ENCODE results near the gene ZNF747.

The ZNF747 gene

DNA sequence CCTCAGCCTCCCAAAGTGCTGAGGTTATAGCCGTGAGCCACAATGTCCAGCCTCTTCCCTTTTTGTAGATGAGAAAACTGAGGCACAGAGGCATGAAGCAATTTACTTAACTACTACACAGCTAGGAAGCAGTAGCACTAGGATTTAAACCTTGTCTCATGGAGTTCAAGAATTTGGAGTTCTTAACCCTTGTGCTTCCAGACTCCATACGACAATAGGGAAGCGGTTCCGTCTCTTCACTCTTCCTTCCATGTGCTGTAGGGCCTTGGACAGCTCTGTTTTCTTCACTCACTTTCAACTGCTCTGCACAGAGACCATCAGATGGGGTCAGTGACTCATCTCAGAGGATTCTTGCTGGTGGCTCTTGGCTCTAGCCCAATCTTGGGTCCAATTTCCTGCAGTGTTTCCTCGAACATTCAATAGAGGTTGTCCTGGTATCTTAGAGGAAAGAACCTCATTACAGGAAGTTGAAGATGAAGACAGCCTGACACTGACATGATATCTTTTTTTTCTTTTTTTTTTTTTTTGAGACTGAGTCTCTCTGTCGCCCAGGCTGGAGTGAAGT, 42.8 kb downstream of the ZNF747 start:
- no peak for TF ChIP-seq L3MBTL2 (conservative IDR thresholded peaks at IDR 0.05)
- no peak for TF ChIP-seq TARDBP (IDR thresholded peaks at IDR 0.05)
- TF ChIP-seq, protein P1, sequence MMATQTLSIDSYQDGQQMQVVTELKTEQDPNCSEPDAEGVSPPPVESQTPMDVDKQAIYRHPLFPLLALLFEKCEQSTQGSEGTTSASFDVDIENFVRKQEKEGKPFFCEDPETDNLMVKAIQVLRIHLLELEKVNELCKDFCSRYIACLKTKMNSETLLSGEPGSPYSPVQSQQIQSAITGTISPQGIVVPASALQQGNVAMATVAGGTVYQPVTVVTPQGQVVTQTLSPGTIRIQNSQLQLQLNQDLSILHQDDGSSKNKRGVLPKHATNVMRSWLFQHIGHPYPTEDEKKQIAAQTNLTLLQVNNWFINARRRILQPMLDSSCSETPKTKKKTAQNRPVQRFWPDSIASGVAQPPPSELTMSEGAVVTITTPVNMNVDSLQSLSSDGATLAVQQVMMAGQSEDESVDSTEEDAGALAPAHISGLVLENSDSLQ (IDR thresholded peaks at IDR 0.05), result no peak
- no peak for TF ChIP-seq LEF1 (IDR thresholded peaks at IDR 0.05; ENCODE audit: borderline replicate concordance)
- no peak for TF ChIP-seq ZNF384 (IDR thresholded peaks at IDR 0.05)
- TF ChIP-seq FOXM1 (IDR thresholded peaks at IDR 0.05; ENCODE audit: borderline replicate concordance), result no peak
- no peak for TF ChIP-seq HDGF (IDR thresholded peaks at IDR 0.05; ENCODE audit: borderline replicate concordance)
- ChIA-PET POLR2A (interaction anchor here (0.6 kb wide), 1 partner anchor 34 kb away, joined by 3 read pairs; no protein-coding TSS in a partner anchor), CTCF (no interaction called here)
- peak; percentile 22 for DNase-seq (ENCODE audit: extremely low spot score)

DNA sequence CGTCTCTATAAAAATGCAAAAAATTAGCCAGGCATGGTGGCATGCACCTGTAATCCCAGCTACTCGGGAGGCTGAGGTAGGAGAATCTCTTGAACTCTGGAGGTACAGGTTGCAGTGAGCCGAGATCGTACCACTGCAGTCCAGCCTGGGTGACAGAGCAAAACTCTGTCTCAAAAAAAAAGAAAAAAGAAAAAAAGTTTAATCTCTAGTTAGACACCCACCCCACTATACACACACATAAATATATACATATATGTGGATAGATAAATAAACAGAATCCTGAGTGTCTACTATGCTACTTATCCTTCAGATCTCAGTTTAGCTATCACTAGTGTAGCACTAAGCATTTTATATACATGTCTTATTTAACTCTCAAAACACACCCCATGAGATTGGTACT, 43.4 kb downstream of the ZNF747 start:
- no peak for DNase-seq (ENCODE audit: extremely low spot score)
- TF ChIP-seq BHLHE40 (IDR thresholded peaks at IDR 0.05; ENCODE audit: borderline replicate concordance), result no peak
- TF ChIP-seq LEF1 (IDR thresholded peaks at IDR 0.05; ENCODE audit: borderline replicate concordance), result no peak
- TF ChIP-seq L3MBTL2 (conservative IDR thresholded peaks at IDR 0.05), result no peak
- TF ChIP-seq TARDBP (IDR thresholded peaks at IDR 0.05), result no peak
- no peak for TF ChIP-seq FOXM1 (IDR thresholded peaks at IDR 0.05; ENCODE audit: borderline replicate concordance)
- TF ChIP-seq ZNF384 (IDR thresholded peaks at IDR 0.05), result no peak
- no peak for TF ChIP-seq FOXK2 (IDR thresholded peaks at IDR 0.05)
- TF ChIP-seq FOXA1 (IDR thresholded peaks at IDR 0.05), result no peak
- no peak for TF ChIP-seq ELF4 (IDR thresholded peaks at IDR 0.05)
- no peak for TF ChIP-seq HDGF (IDR thresholded peaks at IDR 0.05; ENCODE audit: borderline replicate concordance)
- TF ChIP-seq, protein P1 (IDR thresholded peaks at IDR 0.05), result no peak
- no peak for TF ChIP-seq SP1 (IDR thresholded peaks at IDR 0.05)
- no peak for TF ChIP-seq NFRKB (IDR thresholded peaks at IDR 0.05)
- TF ChIP-seq SUZ12 (IDR thresholded peaks at IDR 0.05), result no peak
- TF ChIP-seq CTBP1 (IDR thresholded peaks at IDR 0.05; ENCODE audit: borderline replicate concordance), result no peak
- POLR2A ChIA-PET, result interaction anchor here (0.6 to 1.0 kb wide), 2 partner anchors 34 to 119 kb away, joined by 3 read pairs; partner anchors contain the start of gene ZNF689
- CTCF ChIA-PET, result interaction anchor here (1.0 kb wide), 1 partner anchor 34 kb away, joined by 4 read pairs; no protein-coding TSS in a partner anchor

DNA sequence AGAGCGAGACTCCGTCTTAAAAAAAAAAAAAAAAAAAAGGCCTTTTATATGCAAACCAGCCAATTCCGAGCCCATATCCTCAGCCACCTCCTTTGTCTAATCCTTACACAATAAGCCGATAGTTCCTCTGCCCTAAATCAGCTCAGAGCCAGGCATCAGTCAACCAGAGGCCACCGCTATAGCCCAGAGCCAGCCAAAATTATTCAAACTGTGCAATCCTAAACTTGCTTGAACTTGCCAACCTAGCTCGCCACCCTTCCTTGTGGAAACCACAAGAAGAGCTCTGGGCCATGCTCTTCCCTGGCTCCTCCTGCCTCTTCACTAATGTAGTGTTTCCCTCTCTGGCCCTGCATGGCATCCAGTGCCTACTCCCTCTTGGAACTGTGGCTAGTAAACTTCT, 44.4 kb downstream of the ZNF747 start:
- TF ChIP-seq, protein P1 (IDR thresholded peaks at IDR 0.05), result no peak
- no peak for TF ChIP-seq SP1 (IDR thresholded peaks at IDR 0.05)
- no peak for TF ChIP-seq FOXA1 (IDR thresholded peaks at IDR 0.05)
- TF ChIP-seq HDGF (IDR thresholded peaks at IDR 0.05; ENCODE audit: borderline replicate concordance), result no peak
- no peak for TF ChIP-seq FOXK2 (IDR thresholded peaks at IDR 0.05)
- TF ChIP-seq ELF4 (IDR thresholded peaks at IDR 0.05), result no peak
- TF ChIP-seq LEF1 (IDR thresholded peaks at IDR 0.05; ENCODE audit: borderline replicate concordance), result no peak
- TF ChIP-seq ZNF384 (IDR thresholded peaks at IDR 0.05), result no peak
- no peak for TF ChIP-seq FOXM1 (IDR thresholded peaks at IDR 0.05; ENCODE audit: borderline replicate concordance)
- no peak for TF ChIP-seq TARDBP (IDR thresholded peaks at IDR 0.05)
- no peak for TF ChIP-seq BHLHE40 (IDR thresholded peaks at IDR 0.05; ENCODE audit: borderline replicate concordance)
- no peak for TF ChIP-seq CTBP1 (IDR thresholded peaks at IDR 0.05; ENCODE audit: borderline replicate concordance)
- TF ChIP-seq L3MBTL2 (conservative IDR thresholded peaks at IDR 0.05), result no peak
- no peak for TF ChIP-seq SUZ12 (IDR thresholded peaks at IDR 0.05)
- no peak for TF ChIP-seq ARNT (IDR thresholded peaks at IDR 0.05)
- DNase-seq (ENCODE audit: extremely low spot score), result peak; percentile 8
- ChIA-PET CTCF (interaction anchor here (0.7 to 1.0 kb wide), 2 partner anchors 33 to 60 kb away, joined by 3 to 4 read pairs; partner anchors contain the start of gene DCTPP1), POLR2A (interaction anchor here (0.7 to 1.0 kb wide), 2 partner anchors 44 to 120 kb away, joined by 3 read pairs; partner anchors contain the start of genes ZNF689 and ZNF747)

DNA sequence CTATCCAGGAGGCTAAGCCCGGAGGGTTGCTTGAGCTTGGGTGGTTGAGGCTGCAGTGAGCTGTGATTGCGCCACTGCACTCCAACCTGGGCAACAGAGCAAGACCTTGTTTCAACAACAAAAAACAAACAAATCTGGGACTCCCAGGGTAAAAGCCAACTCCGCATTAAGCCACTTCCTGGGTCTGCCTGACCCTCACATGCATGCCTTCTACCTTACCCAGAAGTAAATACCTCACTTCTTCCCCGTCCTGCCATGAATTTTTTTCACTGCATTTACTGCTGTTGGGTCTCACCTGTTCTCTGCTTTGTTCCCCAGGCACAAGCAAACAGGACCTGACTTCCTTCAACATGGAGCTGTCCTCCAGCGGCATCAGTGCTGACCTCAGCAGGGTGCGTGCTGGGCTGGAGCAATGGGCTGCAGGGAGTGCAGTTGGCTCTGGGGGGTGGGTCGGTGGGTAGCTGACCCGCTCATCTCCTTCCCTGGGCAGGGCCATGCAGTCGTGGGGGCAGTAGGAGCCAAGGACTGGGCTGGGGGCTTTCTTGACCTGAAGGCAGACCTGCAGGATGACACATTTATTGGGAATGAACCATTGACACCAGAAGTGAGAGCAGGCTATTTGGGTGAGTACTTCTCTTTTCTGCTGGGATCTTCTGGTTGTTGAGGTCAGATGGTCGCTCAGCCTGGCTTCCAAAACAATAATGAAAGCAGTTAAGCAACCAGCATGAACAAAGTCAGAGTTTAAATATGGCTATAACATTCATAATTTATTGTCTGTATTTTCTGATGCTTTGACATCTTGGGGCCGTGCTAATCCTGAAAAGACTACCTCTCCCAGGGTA, 45.7 kb downstream of the ZNF747 start:
- peak; percentile 14 for DNase-seq (ENCODE audit: extremely low spot score)
- no peak for TF ChIP-seq SP1 (IDR thresholded peaks at IDR 0.05)
- CTCF ChIA-PET, result interaction anchor here (0.6 to 1.3 kb wide), 4 partner anchors 9 to 452 kb away, joined by 3 to 4 read pairs (median 4); partner anchors contain the start of gene DCTPP1
- POLR2A ChIA-PET, result interaction anchor here (0.9 to 1.6 kb wide), 3 partner anchors 22 to 59 kb away, joined by 3 to 7 read pairs (median 4); partner anchors contain the start of gene DCTPP1

DNA sequence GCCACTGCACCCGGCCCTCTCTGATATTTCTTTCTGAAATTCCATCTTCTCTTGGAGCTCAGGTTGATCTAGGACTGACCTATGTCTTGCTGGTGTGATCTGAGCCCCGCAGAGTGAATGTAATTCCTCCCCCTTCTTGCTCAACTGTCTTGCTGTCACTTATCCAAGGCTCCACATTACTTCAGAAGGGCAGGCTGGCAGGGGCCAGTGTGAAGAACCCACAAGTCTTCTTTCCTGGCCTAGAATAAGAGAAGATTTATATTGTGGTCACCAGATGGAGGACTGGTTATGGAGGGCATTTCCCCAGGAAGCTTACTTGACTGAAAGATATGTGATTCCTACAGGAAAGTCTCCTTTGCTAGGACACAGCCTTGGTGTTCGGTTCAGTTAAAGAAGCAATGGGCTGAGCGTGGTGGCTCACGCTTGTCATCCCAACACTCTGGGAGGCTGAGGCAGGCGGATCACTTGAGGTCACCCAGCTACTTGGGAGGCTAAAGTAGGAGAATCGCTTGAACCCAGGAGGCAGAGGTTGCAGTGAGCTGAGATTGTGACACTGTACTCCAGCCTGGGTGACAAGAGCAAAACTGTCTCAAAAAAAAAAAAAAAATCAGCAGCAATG, 48.7 kb downstream of the ZNF747 start:
- POLR2A ChIA-PET, result no interaction called here
- CTCF ChIA-PET, result interaction anchor here (0.6 kb wide), 1 partner anchor 18 kb away, joined by 4 read pairs; no protein-coding TSS in a partner anchor
- no peak for DNase-seq (ENCODE audit: extremely low spot score)
- TF ChIP-seq ELF4 (IDR thresholded peaks at IDR 0.05), result no peak
- TF ChIP-seq FOXM1 (IDR thresholded peaks at IDR 0.05; ENCODE audit: borderline replicate concordance), result no peak
- TF ChIP-seq TARDBP (IDR thresholded peaks at IDR 0.05), result no peak
- TF ChIP-seq ZNF384 (IDR thresholded peaks at IDR 0.05), result no peak
- no peak for TF ChIP-seq LEF1 (IDR thresholded peaks at IDR 0.05; ENCODE audit: borderline replicate concordance)

Measured in HEK293T (cell line).